SHP77 treated with DMSO at 0.1 percent for 48 hours (cell line): ENCODE results near the gene CD274.
"Not testable (repeated sequence)": the region's sequence is repeated elsewhere in the genome, so short reads cannot be mapped to it uniquely, and the experiment has no call there.

Experiments
- DNase-seq: peaks from one replicate; lab custom pipeline; 2025; lab: John Stamatoyannopoulos, UW

Gene CD274

DNA sequence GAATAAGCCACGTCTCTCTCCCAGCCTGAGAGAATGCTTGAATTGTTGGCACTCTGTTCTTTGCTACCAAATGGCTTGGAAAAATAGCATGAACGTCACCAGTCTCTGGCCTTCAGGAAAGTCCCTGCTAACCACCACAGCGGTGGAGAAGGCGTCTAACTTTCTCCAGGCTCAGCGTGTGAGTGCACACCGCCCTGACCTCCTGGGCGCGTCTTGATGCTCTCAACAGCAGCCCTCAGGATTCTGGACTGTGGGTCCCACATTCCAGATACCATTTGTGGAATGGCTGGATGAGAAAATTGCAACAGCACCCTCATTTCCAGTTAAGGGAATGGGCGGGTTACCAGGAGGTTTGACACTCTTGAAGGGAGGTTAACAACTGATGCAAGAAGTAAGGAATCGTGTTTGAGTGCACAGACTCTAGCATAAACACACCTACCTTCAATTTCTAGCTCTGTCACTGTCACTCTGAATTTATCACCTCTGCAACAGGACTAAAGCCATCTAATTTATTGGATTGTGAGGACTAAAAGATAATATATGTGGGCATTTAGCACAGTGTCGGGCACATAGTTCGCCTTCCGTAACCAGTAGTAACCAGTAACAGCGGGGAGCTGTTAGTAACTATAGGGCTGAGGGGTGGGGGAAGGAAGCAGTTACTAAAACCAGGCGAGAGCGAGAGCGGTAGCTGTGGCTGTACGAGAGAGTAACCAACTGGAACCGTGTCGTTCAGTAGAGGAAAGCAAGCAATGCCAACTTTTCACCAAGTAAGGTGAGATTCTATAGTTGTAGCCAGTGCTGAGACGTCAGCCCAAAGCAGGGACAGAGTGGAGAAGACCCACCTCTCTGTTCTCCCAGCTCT lies 11.8 kb upstream of the CD274 start:
- DNase-seq = no peak

DNA sequence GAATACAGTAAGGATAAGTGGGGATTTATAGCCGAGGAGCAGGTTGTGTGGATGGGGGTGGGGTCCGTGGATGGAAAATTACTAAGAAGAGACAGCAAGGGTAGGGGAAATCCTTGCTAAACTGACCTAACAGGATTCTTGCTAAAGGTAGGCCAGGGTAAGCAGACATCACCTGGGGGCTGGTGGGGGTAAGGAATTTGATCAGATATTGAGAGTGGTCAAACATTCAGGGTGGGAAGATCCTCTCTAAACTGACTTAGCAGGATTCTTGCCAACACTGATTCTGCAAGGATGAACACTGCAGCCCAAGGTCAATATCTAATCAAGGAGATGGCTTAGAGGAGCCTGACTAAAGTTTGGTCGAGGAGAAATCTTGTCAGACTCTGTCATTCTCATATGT lies 9.9 kb upstream of the CD274 start:
- no peak for DNase-seq

DNA sequence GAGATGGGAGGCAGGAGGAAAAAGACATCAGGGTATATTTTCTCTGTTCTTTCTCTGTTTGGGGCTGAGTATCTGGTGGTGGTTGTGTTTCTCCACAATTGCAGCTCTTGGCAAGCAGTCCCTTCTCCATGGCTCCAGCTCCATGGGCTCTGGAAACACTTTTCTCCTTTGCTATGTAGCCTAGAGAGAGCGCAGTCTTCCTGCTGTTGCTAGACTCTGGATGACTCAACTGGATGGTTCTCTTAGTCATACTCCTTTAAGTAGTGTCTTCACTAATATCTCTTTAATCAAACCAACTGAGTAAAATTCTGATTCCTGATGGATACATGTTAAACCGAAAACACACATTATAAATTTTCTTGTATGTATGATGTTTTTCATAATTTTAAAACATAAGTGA lies 9.3 kb upstream of the CD274 start:
- DNase-seq = no peak

DNA sequence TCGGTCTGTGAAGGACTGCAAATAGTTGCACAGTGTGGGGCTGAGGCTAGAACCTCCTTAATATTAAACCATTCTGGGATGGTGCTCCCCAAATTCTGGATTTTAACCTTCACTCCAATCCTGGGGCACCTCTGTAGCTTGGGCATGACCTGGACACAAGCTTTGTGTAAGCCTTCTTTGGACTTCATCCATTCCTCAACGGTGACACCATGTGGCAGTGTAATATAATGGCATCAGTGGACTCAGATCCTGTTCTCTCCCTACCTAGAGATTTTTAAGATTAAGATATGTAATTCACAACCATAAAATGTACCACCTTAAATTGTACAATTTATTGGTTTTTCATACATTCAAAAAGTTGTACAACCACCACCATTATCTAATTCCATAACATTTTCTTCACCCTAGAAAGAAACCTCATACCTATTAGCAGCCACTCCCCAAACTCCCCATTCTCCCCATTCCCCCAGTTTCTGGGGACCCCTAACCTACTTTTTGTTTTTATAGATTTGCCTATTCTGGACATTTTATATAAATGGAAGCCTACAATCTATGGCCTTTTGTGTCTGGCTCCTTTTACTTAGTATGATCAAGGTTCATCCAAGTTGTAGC lies 7.8 kb upstream of the CD274 start:
- no peak for DNase-seq

DNA sequence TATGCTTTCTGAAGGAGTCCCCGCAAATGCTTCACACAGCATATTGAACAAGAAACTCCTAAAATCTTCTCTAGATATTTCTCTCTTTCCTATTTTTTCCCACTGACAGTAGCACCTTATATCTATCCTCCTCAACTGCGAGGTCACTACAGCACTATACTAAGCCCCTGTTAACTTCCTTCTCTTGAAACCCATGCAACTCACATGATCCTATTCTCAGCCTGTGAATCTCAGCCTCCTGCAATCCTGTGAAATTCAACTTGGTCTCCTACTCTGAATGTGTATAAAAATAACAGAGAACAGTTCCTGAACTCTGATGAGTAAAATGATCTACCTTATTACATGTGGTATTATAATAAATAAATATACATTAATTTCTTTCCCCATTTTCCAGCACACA lies 6.5 kb upstream of the CD274 start:
- DNase-seq = no peak

DNA sequence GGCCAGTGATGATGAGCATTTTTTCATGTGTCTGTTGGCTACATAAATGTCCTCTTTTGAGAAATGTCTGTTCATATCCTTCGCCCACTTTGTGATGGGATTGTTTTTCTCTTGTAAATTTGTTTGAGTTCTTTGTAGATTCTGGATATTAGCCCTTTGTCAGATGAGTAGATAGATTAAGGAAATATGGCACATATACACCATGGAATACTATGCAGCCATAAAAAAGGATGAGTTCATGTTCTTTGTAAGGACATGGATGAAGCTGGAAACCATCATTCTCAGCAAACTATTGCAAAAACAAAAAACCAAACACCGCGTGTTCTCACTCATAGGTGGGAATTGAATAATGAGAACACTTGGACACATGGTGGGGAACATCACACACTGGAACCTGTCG lies 5.2 kb upstream of the CD274 start:
- not testable (repeated sequence) for DNase-seq

DNA sequence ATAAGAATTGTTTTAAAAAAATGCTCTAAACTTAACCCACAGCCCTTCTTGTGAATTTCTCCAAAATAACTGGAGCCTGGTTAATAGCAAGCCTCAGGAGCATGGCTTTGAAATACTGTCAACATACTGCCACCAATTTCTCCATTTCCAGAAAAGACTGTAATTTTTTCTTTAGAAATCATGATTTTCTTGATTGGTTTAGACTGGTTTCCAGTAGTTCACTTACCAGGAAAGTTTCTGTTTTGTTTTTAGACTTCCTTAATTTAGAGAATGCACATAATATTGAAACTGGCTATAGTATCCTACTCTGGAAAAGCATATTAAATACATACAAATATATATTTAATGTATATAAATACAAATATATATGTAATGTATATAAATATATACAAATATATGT lies 4.5 kb upstream of the CD274 start:
- DNase-seq = no peak

DNA sequence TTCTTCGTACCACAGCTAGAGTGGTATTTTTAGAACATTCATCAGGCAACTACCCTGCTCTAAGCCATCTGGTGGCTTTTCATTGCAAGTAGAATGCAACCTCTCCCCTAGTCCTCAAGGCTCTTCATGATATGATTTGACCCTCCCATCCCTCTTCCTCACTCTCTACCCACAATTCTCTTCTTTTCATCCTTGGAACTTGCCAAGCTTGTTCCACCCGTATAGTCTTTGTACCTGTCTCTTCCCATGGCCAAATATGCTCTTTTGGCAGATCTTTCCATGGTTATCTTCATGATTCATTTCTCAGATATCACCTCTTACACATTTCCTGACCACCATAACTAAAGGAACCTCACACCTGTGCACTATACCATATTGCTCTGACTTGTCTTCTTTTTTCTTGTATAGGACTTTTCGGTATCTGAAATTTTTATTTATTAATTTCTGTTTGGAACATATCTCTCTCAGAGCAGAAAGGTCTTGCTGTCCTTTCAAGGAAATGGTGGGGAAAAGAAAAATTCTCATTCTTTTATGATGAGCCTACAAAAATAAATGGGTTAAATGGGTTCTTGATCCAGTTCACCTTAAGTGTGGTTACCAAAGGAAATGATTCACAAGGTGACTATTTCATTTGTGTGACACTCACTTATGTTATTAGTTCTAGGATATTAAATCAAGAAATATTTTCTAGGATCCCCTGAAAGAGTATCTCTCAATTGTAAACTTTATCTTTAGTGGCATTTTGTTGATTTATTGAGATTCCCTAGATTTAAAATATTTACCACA lies 3.7 kb upstream of the CD274 start:
- DNase-seq = no peak

DNA sequence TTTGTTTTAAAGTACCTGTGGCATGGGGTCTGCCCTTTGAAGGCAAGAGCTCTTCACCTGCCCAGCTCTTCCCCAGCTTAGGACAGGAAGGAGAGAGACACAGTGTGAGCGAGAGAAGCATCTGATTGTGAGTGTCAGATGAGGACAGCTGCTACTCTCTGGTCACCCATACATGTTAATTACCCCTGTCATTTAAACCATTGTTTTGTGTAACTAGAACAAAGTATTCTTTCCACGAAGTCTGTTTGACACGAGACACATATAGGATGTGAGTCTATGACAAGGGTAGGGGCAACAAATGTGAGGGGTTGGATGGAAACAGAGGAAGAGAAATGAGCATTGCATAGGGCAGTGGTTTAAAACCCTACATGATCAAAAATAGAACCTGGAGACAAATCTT lies 3.0 kb upstream of the CD274 start:
- no peak for DNase-seq

DNA sequence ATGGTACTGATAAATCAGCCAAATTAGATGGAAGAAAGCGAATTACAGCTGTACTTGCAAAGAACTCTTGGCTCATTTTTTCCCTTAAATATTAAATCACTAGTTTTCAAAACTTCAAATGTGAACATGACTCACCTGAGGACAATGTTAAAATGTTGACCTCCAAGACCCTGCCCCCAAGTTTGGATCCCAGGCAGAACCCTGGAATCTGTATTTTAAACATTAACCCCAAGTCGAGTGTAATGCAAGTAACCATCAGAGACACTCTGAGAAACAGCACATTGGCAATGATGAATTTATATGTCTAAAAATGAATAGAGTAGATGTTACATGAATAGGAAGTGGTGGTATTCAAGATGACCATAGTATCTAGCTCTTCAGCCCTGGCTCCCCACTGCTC lies 2.3 kb upstream of the CD274 start:
- no peak for DNase-seq

DNA sequence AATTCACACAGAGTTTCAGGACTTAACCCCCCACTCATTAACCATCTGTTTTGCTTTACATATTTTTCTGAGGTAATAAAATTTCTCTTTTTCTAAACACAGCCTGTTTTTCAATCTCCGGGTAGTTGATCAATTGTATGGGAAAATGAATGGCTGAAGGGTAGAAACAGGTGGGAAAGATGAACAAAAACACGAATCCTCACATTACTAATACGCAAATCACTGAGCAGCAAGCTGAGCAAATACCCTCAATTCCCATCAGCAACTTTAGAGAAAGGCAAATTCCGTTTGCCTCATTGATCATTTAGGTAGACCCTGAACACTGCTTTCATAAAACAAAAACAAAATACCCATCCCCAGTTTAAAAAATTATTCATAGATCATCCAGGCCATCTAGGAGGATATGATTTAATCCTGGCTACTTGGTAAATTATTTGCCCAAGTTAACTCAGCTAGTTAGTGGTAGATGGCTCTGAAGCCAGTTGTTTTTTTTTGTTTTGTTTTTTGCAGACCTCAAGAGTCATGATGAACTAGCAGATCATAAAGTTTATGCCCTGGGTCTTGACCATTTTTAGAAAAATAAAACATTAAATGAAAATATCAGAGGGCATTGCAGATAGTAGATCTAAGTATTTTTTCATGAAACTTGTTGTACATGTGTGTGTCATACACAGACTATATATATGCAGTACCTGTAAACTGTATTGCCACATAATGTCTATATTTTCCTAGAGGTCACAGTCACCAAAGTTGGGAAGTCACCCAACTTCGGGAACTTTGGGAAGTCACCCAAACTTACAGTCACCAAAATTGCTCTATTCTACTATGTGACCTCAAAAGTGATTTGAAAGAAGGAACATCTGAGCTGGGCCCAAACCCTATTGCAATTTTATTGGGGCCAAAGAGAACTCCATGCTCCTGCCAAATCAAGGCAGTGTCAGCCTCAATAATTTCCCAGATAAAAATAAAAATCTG lies 1.6 kb upstream of the CD274 start:
- no peak for DNase-seq

DNA sequence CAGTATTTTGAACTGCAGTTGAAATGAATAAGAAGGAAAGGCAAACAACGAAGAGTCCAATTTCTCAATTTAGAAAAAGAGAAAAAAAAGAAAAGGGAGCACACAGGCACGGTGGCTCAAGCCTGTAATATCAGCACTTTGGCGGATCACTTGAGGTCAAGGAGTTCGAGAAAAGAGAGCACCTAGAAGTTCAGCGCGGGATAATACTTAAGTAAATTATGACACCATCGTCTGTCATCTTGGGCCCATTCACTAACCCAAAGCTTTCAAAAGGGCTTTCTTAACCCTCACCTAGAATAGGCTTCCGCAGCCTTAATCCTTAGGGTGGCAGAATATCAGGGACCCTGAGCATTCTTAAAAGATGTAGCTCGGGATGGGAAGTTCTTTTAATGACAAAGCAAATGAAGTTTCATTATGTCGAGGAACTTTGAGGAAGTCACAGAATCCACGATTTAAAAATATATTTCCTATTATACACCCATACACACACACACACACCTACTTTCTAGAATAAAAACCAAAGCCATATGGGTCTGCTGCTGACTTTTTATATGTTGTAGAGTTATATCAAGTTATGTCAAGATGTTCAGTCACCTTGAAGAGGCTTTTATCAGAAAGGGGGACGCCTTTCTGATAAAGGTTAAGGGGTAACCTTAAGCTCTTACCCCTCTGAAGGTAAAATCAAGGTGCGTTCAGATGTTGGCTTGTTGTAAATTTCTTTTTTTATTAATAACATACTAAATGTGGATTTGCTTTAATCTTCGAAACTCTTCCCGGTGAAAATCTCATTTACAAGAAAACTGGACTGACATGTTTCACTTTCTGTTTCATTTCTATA lies 602 bp upstream of the CD274 start:
- no peak for DNase-seq

DNA sequence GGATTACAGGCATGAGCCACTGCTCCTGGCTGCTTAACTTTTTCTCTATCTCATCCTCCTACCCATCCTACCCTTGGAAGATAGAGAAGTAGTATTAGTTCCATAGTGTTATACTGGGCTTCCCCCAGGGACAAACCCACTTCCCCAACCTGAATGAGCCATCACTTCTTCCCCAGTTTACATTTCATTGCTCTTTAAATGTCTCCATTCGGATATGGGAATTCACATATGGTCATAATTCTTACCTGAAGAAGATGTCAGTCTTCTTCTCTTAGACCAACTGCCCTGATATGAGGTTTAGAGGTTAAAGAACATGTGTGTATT lies 1.9 kb downstream of the CD274 start:
- DNase-seq = no peak

DNA sequence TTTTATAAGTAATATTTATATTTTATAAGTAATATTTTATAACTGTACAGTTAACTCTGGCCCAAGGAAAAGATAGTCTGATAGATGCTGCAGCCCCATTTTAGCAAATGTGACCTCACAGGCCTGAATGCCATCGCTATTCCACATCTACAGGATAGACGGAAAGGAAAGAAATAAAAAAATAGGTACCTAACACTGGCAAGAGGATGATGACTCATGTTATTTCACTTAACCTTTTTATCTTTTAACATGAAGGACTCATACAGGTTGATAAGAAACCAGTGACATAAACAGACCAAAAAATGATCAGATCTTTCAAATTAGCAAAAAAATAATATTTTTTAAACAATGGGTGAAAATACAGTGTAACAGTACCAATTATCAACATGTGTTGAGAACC lies 2.7 kb downstream of the CD274 start:
- DNase-seq = no peak

DNA sequence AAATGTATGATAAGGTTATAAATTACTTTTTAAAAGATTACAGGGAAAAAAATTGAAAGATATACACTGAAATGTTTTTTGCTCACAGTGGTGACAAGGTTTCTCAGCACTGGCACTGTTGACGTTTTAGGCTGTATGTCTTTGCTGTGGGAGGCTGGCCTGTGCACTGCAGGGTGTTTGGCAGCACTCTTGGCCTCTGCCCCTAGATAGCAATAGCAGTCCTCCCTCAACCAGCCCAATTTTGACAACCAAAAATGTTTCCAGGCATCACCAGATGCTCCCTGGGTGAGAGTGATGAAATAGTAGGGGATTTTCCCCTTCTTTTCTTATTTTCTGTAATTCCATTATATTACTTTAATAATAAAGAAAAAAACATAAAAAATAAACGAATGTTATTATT lies 3.3 kb downstream of the CD274 start:
- no peak for DNase-seq

DNA sequence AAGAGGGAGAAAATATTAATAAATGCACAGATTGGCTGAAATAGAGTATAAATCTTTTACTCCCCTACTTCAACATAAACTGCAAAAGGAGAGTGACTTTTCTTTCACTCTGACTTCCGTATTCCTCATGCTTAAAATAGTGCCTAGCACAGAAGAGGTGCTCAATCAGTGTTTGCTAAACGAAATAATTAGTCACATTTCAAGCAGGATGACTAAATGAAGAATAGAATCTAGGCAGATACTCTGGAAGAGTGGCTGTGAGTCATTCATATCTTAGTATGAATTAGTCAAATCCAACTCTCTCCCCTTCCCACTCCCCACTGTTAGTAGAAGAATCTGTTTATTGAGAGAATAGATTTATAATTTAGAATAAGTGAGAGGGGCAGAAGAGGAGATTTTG lies 4.8 kb downstream of the CD274 start:
- no peak for DNase-seq

DNA sequence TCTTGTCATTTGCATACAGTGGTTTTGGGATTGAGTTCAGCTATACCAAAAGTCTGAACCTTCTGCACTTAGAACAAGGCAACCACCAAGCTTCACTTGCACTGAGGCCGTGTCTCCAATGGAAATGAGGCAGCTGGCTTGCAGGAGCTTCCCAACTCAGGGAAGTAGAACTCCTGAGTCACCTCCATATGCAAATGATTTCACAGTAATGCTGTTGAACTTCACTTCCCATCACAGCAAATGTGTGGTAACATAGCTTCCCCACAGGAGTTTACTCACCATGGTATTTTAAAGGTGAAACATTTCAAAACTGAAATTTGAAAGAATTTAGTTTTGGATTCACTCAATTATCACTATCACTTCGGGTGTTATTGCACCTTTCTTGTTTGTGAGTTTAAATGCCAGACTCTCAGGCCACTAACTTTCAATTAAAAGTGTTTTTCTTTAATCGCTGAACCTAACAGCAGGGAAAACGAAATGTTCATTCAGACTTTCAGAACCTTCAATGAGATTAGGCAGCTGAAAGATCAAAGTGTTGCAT lies 9.0 kb downstream of the CD274 start:
- DNase-seq = no peak

DNA sequence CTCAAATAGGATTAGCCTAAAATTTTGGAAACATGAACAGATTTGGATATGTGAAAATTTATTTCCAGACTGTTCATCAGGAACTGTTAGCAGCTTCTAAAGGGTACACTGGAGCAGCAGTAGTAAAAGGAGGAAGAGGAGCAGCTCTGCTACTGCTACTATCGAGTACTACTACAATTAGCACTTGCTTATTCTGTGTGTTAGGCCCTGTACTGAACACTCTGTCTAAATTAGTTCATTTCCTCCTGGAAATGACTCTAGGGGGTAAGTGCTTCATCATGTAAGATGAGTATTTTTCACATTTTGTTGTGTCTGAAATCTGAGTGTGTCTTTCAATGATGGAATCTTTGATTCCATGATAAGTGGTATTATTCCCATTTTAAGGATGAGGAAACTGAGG lies 9.8 kb downstream of the CD274 start:
- DNase-seq = no peak

DNA sequence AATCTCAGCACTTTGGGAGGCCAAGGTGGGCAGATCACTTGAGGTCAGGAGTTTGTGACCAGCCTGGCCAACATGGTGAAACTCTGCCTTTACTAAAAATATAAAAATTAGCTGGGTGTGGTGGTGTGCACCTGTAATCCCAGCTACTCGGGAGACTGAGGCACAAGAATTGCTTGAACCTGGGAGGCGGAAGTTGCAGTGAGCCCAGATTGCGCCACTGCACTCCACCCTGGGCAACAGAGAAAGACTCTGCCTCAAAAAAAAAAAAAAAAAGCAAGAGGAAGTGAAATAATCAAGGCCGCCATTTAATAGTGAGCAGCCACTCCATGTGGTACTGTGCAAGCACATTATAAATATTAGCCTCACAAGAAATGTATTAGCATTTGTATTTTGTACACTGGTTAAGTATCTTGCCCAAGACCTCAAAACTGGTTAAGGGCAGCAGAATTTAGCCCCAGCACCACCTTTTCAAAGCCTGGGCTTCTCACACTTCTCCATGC lies 14.5 kb downstream of the CD274 start:
- not testable (repeated sequence) for DNase-seq

DNA sequence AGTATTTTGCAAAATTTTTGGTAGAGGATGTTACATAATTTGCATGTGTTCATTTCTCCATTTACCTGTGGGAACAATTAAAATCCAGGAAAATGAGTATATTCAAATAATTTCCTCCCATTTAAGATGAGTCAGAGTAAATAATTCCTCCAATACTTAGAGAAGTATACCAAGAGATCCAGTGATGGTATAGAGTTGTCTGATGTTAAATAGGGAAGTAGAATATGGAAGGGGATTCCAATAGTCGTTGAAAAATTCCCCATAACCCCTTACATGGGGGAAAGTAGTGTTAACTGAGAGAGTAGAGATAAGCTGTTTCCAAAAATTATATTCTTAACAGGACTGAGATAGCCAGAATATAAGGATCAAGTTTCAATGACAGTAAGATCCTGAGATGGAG lies 15.7 kb downstream of the CD274 start:
- DNase-seq = no peak

DNA sequence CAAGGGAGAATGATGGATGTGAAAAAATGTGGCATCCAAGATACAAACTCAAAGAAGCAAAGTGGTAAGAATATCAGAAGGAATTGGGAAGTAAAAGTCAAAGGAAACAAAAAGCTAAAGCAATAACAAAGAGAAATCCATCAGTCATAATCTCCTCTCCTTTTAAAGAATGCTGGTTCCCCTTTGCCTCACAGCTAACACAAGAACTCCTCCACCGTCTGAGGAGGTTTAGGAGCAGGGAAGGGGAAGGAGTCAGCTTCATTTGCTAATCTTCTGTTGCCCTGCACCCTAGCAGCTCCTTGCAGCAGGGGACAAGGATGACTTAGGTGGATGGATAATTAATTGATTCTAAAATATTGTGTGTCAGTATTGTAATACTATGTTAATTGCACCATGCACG lies 16.4 kb downstream of the CD274 start:
- no peak for DNase-seq
